SK-N-SH treated with all-trans-retinoic acid at 6 μM for 48 hours (cell line): ENCODE measurements around the gene STX1B.
"Not testable (repeated sequence)": the region's sequence is repeated elsewhere in the genome, so short reads cannot be mapped to it uniquely, and the experiment has no call there.

Source experiments
- ATAC-seq: fragments of 200-7000 bp; cut with Tn5 transposase; 3 replicates; pipeline ENCODE4 v1.9.1; 2020; ENCODE audit warnings: mild to moderate bottlenecking, moderate library complexity
- ARNTL ChIP-seq: fragments of 450-650 bp; formaldehyde crosslinking; IDR thresholded peaks from 2 replicates; pipeline ENCODE4 v1.5.0; 2020; ENCODE audit warnings: low read depth, mild to moderate bottlenecking, moderate library complexity, borderline replicate concordance
- BACH2 ChIP-seq: fragments of 250-450 bp; sonication (Bioruptor Pico); IDR thresholded peaks from 2 replicates; pipeline ENCODE4 v1.9.0; 2021; ENCODE audit warnings: mild to moderate bottlenecking, borderline replicate concordance
- CSRNP3 ChIP-seq: fragments of 250-450 bp; sonication (Bioruptor Pico); IDR thresholded peaks from 2 replicates; pipeline ENCODE4 v1.5.1; 2021; ENCODE audit warnings: mild to moderate bottlenecking, moderate library complexity
- ESRRG ChIP-seq: fragments of 250-450 bp; sonication (Bioruptor Pico); IDR thresholded peaks from 2 replicates; pipeline ENCODE4 v1.6.1; 2021; ENCODE audit warnings: mild to moderate bottlenecking
- GLIS3 ChIP-seq: fragments of 250-450 bp; sonication (Bioruptor Pico); IDR thresholded peaks from 2 replicates; pipeline ENCODE4 v1.5.0; 2020; ENCODE audit warnings: mild to moderate bottlenecking, moderate library complexity
- OSR1 ChIP-seq: fragments of 250-450 bp; sonication (Bioruptor Pico); IDR thresholded peaks from 2 replicates; pipeline ENCODE4 v1.8.0; 2022; ENCODE audit warnings: moderate library complexity, mild to moderate bottlenecking, inconsistent platforms
- RARB ChIP-seq: fragments of 250-450 bp; sonication (Bioruptor Pico); IDR thresholded peaks from 2 replicates; pipeline ENCODE4 v1.8.0; 2021; ENCODE audit warnings: mild to moderate bottlenecking, moderate library complexity
- TOX ChIP-seq: fragments of 250-450 bp; sonication (Bioruptor Pico); IDR thresholded peaks from 2 replicates; pipeline ENCODE4 v1.8.0; 2021; ENCODE audit warnings: mild to moderate bottlenecking, moderate library complexity, borderline replicate concordance
- TSHZ2 ChIP-seq: fragments of 250-450 bp; sonication (Bioruptor Pico); IDR thresholded peaks from 2 replicates; pipeline ENCODE4 v1.5.0; 2020; ENCODE audit warnings: mild to moderate bottlenecking, moderate library complexity
- ZC3H10 ChIP-seq: fragments of 250-450 bp; sonication (Bioruptor Pico); IDR thresholded peaks from 2 replicates; pipeline ENCODE4 v1.5.1; 2021; ENCODE audit warnings: mild to moderate bottlenecking, moderate library complexity
- ZFP3 ChIP-seq: fragments of 250-450 bp; sonication (Bioruptor Pico); IDR thresholded peaks from 2 replicates; pipeline ENCODE4 v1.5.0; 2020; ENCODE audit warnings: mild to moderate bottlenecking, moderate library complexity
- ZFP30 ChIP-seq: fragments of 450-650 bp; formaldehyde crosslinking; IDR thresholded peaks from 2 replicates; pipeline ENCODE4 v1.5.0; 2022; ENCODE audit warnings: mild to moderate bottlenecking, moderate library complexity
- ZNF70 ChIP-seq: fragments of 450-650 bp; formaldehyde crosslinking; IDR thresholded peaks from 2 replicates; pipeline ENCODE4 v1.5.0; 2020; ENCODE audit warnings: mild to moderate bottlenecking, moderate library complexity
- ZNF8 ChIP-seq: fragments of 450-650 bp; formaldehyde crosslinking; IDR thresholded peaks from 2 replicates; pipeline ENCODE4 v1.5.0; 2020; ENCODE audit warnings: mild to moderate bottlenecking, moderate library complexity
- TF ChIP-seq, protein P1 (sequence below): fragments of 250-450 bp; sonication (Bioruptor Pico); IDR thresholded peaks from 2 replicates; pipeline ENCODE4 v1.8.0; 2020; ENCODE audit warnings: mild to moderate bottlenecking, moderate library complexity, borderline replicate concordance

STX1B gene

GRCh38 chr16:30947541-30947858, 62.9 kb downstream of the STX1B start:
- TF ChIP-seq CSRNP3 (CRISPR knock-in tag), result no peak
- no peak for ATAC-seq

DNA sequence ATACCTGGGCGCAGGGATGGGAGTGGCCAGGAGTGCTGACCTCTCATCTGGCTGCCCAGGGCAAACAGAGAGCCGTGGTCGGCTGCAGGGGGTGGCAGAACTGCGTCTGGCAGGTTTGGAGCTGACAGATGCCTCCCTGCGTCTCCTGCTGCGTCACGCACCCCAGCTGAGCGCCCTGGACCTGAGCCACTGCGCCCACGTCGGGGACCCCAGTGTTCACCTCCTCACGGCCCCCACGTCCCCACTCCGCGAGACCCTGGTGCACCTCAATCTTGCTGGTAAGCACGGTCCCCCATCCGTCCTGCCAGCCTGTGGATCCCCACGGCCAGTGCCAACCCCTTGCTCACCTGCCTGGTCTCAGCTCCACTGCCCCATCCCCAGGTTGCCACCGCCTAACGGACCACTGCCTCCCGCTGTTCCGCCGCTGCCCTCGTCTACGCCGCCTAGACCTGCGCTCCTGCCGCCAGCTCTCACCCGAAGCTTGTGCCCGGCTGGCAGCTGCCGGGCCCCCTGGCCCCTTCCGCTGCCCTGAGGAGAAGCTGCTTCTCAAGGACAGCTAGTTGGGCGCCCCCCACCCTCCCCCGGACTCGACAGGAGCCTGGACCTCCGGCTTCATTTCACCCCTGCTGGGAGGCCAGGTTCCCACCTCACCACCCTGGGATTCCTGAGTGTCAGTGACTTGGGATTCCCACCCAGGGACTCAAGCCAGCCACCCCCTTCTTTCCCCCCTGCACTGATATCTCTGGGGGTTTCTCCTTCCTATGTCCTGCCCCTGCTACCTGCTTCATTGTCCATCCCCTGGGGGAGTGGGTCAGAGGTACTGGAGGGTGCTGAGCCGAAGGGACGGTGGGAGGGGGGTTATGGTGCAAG, 63.5 kb downstream of the STX1B start:
- ATAC-seq, result no peak

DNA sequence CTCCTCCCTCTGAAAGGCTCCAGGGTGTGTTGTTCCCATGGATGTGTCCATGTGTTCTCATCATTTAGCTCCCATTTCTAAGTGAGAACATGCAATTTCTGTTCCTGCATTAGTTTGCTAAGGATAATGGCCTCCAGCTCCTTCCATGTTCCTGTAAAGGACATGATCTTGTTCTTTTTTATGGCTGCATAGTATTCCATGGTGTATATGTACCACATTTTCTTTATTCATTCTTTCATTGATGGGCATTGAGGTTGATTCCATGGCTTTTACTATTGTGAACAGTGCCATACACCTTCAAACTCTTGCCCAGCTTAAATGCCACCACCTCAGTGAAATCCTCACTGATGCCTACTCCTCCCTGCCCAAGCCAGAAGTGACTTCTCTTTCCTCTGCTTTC, 66.1 kb downstream of the STX1B start:
- no peak for ATAC-seq

More for the DNA sequence above, 63.5 kb downstream of the STX1B start:
- TF ChIP-seq CSRNP3 (CRISPR knock-in tag), result no peak
- no peak for TF ChIP-seq ZFP3 (CRISPR knock-in tag)
- no peak for TF ChIP-seq ESRRG (CRISPR knock-in tag)
- no peak for TF ChIP-seq ZC3H10 (CRISPR knock-in tag)
- no peak for TF ChIP-seq RARB (CRISPR knock-in tag)
- TF ChIP-seq ZNF8, result no peak
- TF ChIP-seq TOX (CRISPR knock-in tag), result no peak
- TF ChIP-seq ARNTL, result no peak
- no peak for TF ChIP-seq BACH2 (CRISPR knock-in tag)

GRCh38 chr16:30942426-30942806, 68.0 kb downstream of the STX1B start:
- ATAC-seq, result no peak
- TF ChIP-seq TSHZ2 (CRISPR knock-in tag), result no peak
- peak; percentile 79 for TF ChIP-seq ZFP3 (CRISPR knock-in tag)
- no peak for TF ChIP-seq ZC3H10 (CRISPR knock-in tag)
- TF ChIP-seq OSR1 (CRISPR knock-in tag), result no peak
- TF ChIP-seq RARB (CRISPR knock-in tag), result no peak
- no peak for TF ChIP-seq BACH2 (CRISPR knock-in tag)

More for the DNA sequence above, 66.1 kb downstream of the STX1B start:
- TF ChIP-seq ZNF8 (peak; percentile 54; the same call in 1 of the 2 replicates), ZNF70 (no peak)

- TF ChIP-seq BACH2 (CRISPR knock-in tag) (no peak), ZC3H10 (CRISPR knock-in tag) (no peak), ARNTL (no peak), TSHZ2 (CRISPR knock-in tag) (no peak), CSRNP3 (CRISPR knock-in tag) (no peak), GLIS3 (no peak), ZNF70 (no peak), ZNF8 (no peak), RARB (CRISPR knock-in tag) (no peak), ZFP30 (CRISPR knock-in tag) (no peak), ZFP3 (CRISPR knock-in tag) (no peak), ESRRG (CRISPR knock-in tag) (no peak)
- TF ChIP-seq, protein P1, sequence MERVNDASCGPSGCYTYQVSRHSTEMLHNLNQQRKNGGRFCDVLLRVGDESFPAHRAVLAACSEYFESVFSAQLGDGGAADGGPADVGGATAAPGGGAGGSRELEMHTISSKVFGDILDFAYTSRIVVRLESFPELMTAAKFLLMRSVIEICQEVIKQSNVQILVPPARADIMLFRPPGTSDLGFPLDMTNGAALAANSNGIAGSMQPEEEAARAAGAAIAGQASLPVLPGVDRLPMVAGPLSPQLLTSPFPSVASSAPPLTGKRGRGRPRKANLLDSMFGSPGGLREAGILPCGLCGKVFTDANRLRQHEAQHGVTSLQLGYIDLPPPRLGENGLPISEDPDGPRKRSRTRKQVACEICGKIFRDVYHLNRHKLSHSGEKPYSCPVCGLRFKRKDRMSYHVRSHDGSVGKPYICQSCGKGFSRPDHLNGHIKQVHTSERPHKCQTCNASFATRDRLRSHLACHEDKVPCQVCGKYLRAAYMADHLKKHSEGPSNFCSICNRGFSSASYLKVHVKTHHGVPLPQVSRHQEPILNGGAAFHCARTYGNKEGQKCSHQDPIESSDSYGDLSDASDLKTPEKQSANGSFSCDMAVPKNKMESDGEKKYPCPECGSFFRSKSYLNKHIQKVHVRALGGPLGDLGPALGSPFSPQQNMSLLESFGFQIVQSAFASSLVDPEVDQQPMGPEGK (CRISPR knock-in tag), result no peak
- peak; percentile 94 for ATAC-seq
Measured at GRCh38 chr16:30941600-30942425, 68.6 kb downstream of the STX1B start.

GRCh38 chr16:30939571-30939970, 70.9 kb downstream of the STX1B start:
- ATAC-seq, result not testable (repeated sequence)
